Activated CD4-positive, CD25-positive, alpha-beta regulatory T cell treated with anti-CD3 and anti-CD28 coated beads, Interleukin-2, amount 50 U/mL, for 16 hours (primary cell): ENCODE measurements around the gene WNT9B.

Experiments used
- DNase-seq: peaks from one replicate; pipeline ENCODE4 v3.0.0-alpha.2; 2020; ENCODE audit warnings: low read depth, low spot score

Gene WNT9B

DNA sequence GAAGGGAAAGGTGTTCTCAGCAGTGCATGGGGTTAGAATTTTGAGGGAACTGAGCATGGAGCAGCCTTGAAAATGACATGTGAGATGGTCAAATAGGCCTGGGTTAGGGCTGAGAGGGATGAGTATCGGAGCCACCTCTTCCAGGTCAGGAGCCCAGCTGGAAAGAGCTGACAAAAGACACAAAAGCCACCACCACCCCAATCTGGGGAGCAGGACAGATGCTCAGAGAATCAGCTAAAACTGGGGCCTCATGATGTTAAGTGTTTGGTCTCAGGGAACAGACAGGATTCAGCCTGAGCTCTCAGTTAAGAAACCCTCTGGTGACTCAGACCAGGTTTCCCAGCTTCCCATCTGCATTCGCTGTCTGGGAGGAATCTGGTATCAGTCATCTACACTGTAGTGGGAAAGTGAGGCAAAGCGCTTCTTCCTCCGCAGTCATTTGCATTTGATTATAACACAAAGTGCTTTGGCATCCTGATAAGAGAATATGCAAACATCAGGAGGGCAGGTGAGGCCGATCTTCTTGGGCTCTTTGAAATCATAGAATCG, 2.6 kb downstream of the WNT9B start:
- no peak for DNase-seq

DNA sequence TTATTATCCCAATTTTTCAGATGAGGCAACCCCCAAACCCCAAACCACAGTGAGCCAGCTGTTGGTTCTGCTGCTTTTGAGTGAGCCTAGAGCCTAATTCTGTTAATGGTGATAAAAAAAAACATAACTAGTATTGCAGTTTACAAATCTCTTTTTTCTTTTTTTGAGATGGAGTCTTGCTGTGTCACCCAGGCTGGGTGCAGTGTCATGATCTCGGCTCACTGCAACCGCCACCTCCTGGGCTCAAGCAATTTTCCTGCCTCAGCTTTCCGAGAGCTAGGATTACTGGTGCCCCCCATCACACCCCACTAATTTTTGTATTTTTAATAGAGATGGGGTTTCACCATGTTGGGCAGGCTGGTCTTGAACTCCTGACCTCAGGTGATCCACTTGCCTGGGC, 3.1 kb downstream of the WNT9B start:
- no peak for DNase-seq

DNA sequence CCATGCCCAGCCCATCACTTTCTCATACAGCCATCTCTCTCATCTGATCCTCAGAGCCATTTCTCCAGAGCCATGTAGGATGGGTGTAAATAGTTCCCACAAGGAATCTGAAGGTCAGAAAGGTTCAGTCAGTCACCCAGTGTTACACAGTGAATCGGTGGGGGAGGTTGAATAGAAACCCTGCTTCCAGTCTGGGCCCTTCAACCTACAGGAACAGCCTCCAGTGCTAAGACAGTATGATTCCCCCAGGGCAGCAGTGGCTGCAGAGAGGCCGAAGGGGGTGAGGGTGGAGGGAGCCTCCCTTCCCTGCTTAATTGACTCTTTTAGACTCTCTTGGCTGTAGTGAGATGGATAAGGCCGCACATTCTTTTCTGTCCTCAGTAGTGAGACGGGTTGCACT, 3.6 kb downstream of the WNT9B start:
- no peak for DNase-seq

GRCh38 chr17:46857600-46857999, 6.2 kb downstream of the WNT9B start:
- no peak for DNase-seq

- no peak for DNase-seq
Observed at GRCh38 chr17:46859996-46860395, 8.6 kb downstream of the WNT9B start.

- no peak for DNase-seq
Observed at GRCh38 chr17:46862949-46863348, 11.6 kb downstream of the WNT9B start.

DNA sequence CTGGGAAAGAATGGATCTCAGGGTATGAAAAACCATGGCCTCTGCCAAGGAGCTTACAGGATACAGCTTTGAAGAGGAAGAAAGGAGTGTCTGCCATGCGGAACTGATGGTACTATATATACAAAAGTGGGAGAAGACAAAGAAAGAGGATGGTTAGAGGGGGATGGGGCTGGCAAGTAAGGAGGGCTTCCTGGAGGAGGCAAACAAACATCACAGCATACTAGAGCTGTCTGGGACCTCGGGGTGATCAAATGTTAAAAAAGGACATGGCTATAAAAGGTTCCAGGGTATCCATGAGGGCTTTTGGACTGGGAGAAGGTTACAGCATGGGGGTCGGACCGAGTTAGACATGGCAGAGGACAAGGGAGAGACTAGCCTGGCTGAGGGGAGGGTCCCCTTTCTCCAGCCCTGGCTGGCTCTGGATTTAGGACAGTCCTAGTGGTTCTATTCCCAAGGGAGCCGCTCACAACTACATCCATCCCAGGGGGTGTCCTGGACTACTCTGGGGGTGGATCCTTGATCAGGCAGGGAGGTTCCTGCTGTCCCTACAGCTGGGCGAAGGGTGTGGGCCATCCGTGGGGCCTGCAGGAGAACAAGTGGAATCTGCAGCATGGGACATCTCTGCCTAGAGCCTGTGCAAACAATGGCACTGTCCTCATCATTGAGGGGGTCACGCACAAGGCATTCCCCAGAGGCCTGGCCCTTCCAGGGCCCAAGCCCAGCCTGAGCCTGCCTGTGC, 12.2 kb downstream of the WNT9B start:
- no peak for DNase-seq

- no peak for DNase-seq
Observed at GRCh38 chr17:46865100-46865499, 13.7 kb downstream of the WNT9B start.

GRCh38 chr17:46866325-46866724, 14.9 kb downstream of the WNT9B start:
- no peak for DNase-seq

- no peak for DNase-seq
Observed at GRCh38 chr17:46866747-46867146, 15.4 kb downstream of the WNT9B start.

GRCh38 chr17:46868689-46869187, 17.4 kb downstream of the WNT9B start:
- no peak for DNase-seq

GRCh38 chr17:46869296-46869695, 17.9 kb downstream of the WNT9B start:
- DNase-seq, result no peak

GRCh38 chr17:46869975-46870803, 18.8 kb downstream of the WNT9B start:
- DNase-seq, result no peak

DNA sequence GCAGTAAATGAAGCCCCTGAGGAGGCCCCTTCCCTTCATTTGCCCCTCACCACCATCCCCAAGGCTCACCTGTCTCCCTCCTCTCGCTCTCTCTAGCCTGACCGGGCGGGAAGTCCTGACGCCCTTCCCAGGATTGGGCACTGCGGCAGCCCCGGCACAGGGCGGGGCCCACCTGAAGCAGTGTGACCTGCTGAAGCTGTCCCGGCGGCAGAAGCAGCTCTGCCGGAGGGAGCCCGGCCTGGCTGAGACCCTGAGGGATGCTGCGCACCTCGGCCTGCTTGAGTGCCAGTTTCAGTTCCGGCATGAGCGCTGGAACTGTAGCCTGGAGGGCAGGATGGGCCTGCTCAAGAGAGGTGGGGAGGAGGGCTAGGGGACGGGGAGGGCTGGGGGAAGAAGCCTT, 21.0 kb downstream of the WNT9B start:
- DNase-seq, result no peak

DNA sequence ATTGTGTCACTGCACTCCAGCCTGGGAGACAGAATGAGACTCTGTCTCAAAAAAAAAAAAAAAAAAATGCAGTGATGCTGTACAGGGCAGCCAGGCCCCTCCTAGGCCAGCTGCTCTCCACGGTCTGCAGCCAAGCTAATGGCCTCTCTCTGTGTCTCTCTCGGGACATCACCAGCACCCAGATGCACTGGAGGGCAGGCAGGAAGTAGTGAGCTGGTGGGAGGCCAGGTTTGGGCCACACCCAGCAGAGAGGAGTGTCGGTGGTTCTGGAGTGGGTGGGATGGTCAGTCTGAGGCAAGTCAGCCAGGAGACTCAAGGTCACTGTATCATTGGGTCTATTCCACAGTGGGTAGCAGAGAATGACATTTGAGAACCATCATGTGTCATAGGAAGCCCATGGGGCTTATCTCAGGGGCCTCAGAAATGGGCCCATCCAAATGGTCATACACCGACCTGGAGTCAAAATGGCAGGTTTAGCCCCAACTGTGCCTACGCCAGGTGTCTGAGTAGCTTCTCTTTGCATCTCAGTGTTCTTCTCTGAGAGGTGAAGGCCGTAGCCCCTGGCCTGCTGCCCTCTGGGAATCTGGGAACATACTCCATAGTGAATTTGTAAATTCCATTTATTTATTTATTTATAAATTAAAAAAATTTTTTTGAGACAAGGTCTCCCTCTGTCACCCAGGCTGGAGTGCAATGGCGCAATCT, 22.7 kb downstream of the WNT9B start:
- DNase-seq, result no peak

GRCh38 chr17:46874906-46875305, 23.5 kb downstream of the WNT9B start:
- DNase-seq, result no peak

DNA sequence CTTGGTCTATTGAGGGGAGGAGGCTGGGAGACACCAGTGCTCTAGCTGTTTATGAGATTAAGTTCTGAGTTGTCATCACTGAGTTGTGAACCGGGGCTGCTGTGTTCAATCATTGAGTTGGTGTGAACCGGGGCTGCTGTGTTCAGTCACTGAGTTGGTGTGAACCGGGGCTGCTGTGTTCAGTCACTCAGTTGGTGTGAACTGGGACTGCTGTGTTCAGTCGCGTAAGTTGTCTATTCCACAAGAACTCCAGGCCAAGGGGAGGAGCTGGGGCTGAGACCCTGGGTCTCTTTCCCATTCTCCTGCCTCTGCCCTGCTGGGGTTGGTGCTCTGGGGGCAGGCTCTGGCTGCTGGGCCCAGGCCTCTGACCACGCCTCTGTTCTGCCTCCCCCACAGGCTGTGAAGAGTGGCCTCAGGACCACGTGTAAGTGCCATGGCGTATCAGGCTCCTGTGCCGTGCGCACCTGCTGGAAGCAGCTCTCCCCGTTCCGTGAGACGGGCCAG, 24.5 kb downstream of the WNT9B start:
- no peak for DNase-seq

DNA sequence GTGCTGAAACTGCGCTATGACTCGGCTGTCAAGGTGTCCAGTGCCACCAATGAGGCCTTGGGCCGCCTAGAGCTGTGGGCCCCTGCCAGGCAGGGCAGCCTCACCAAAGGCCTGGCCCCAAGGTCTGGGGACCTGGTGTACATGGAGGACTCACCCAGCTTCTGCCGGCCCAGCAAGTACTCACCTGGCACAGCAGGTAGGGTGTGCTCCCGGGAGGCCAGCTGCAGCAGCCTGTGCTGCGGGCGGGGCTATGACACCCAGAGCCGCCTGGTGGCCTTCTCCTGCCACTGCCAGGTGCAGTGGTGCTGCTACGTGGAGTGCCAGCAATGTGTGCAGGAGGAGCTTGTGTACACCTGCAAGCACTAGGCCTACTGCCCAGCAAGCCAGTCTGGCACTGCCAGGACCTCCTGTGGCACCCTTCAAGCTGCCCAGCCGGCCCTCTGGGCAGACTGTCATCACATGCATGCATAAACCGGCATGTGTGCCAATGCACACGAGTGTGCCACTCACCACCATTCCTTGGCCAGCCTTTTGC, 25.0 kb downstream of the WNT9B start:
- no peak for DNase-seq

DNA sequence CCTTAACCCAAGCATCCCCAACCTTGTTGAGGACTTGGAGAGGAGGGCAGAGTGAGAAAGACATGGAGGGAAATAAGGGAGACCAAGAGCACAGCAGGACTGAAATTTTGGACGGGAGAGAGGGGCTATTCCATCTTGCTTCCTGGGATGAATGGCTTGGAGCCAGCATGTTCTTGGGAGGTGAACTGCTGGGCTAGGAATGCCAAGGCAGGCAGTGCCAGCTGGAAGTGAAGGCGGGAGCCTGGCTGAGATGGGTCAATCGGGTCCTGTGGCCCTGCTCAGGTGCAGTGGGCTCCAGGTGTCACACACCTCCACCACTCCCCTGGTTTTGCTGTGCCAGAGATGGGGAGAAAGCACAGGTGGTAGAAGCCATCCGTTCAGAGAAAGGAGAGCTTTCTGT, 25.5 kb downstream of the WNT9B start:
- DNase-seq, result no peak

DNA sequence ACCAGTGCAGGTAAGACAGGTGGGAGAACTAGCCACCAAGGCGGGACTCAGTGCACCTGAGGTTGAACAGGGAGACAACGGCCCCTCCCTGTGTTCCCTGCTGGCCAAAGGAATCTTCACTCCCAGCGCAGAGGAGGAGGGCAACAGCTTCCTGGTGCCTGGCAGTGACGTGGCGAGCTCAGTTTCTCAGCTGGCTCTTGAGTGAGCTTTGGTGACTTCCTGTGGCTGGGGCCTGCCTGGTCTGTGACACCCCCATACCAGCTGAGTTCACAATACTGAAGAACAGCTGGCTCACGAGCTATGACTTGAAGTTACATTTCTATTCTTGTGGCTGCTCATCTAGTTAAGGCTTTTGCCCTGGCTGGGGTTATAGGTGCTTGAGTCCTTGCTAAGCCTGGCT, 26.1 kb downstream of the WNT9B start:
- DNase-seq, result no peak

- DNase-seq, result no peak
Observed at GRCh38 chr17:46878055-46878454, 26.7 kb downstream of the WNT9B start.

DNA sequence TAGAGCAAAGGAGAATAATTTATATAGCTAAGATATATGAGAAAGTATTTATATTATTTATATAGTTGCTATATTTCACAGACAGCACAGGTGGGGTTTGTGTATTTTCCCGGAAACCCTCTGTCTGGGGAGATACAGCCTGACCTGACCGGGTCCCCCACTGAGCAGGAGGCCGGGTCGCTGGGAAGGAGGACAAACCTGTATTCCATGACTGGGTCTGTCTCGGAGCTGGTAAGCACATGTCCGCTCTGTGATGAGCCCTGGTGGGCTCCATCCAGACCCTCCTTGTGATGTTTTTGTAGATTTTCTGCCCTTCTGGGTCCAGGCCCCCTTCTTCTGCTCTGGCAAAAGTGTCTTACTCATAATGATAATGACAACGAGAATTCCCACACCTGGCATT, 27.7 kb downstream of the WNT9B start:
- no peak for DNase-seq
